GM12878 (cell line): Measurements from ENCODE around the gene EXOSC1. TPM values are rescaled to one million over a fixed set of nuclear protein-coding genes. Genes with fewer than 3 reads are reported as not detected.
A peak's percentile ranks its signal among the peaks of the same experiment; 100 is the strongest.

ENCODE experiments used
- ATAC-seq: fragments of 200-7000 bp; cut with Tn5 transposase; 3 replicates; pipeline ENCODE4 v1.9.1; 2020; ENCODE audit warnings: mild to moderate bottlenecking, moderate library complexity
- BruUV-seq: library from RNA; stranded (reverse); fragments of 400-500 nt; replicated peaks from 2 replicates; lab custom pipeline; 2021; lab: Mats Ljungman, UMichigan
- CTCF ChIA-PET: fragments of 300-600 bp; sonication (Branson Sonifier 250); formaldehyde crosslinking; extraction: SDS; loops from one replicate; lab custom pipeline; 2021; ENCODE audit warnings: inconsistent platforms; lab: Yijun Ruan, JAX
- POLR2A ChIA-PET: fragments of 350-600 bp; formaldehyde crosslinking; extraction: SDS; loops from one replicate; lab custom pipeline; 2021; ENCODE audit warnings: inconsistent platforms; lab: Charles Lee
- RAD21 ChIA-PET: fragments of 300-600 bp; sonication (Branson Sonifier 250); formaldehyde crosslinking; loops from one replicate; lab custom pipeline; 2023; ENCODE audit warnings: antibody characterized with exemption; ENCODE audit not compliant: unreplicated experiment; lab: Charles Lee
- SMC1A ChIA-PET: fragments of 300-600 bp; sonication (Branson Sonifier 250); formaldehyde crosslinking; loops from one replicate; lab custom pipeline; 2023; ENCODE audit not compliant: unreplicated experiment, uncharacterized antibody; lab: Charles Lee
- DNase-seq: peaks from one replicate; pipeline ENCODE4 v3.0.0-alpha.2; 2011; ENCODE audit warnings: low read depth, low spot score
- FAIRE-seq: peaks from 3 replicates; lab custom pipeline; 2011; peaks lifted over from hg19 to GRCh38; lab: Jason Lieb, UNC
- H2AFZ ChIP-seq: 2 replicates; pipeline ENCODE4 v1.6.0; 2011; ENCODE audit warnings: low read depth, low read length, control low read depth; ENCODE audit not compliant: control insufficient read depth
- H3K27ac ChIP-seq: 2 replicates; pipeline ENCODE4 v1.5.1; 2011; ENCODE audit warnings: control low read depth; ENCODE audit not compliant: control insufficient read depth, insufficient read depth
- H3K27me3 ChIP-seq, 2 experiments: replicated peaks in 1 of 2; 2 replicates each; pipeline versions ENCODE4 v1.6.0 to v1.6.1; 2011; ENCODE audit warnings: low read length in 1 of 2; ENCODE audit not compliant: control insufficient read depth in 2 of 2, insufficient read depth in 2 of 2
- H3K36me3 ChIP-seq, 2 experiments: 2 replicates each; pipeline ENCODE4 v1.5.1; 2011; ENCODE audit warnings: low read length in 1 of 2; ENCODE audit not compliant: control insufficient read depth in 2 of 2, insufficient read depth in 2 of 2
- H3K4me1 ChIP-seq: 2 replicates; pipeline ENCODE4 v1.6.1; 2011; ENCODE audit warnings: mild to moderate bottlenecking, low read length, moderate library complexity, mixed read lengths; ENCODE audit not compliant: control insufficient read depth, insufficient read depth
- H3K4me2 ChIP-seq: 2 replicates; pipeline ENCODE4 v1.6.0; 2011; ENCODE audit warnings: control low read depth; ENCODE audit not compliant: control insufficient read depth, insufficient read depth
- H3K4me3 ChIP-seq: fragments of 200-600 bp; sonication (generic); 2 replicates; pipeline ENCODE4 v1.5.1; 2016
- H3K79me2 ChIP-seq: 2 replicates; pipeline ENCODE4 v1.6.0; 2011; ENCODE audit warnings: low read length; ENCODE audit not compliant: control insufficient read depth, insufficient read depth
- H3K9ac ChIP-seq: 2 replicates; pipeline ENCODE4 v1.8.0; 2011; ENCODE audit warnings: low read length, control low read depth, mixed read lengths; ENCODE audit not compliant: control insufficient read depth, insufficient read depth
- H3K9me3 ChIP-seq: replicated peaks from 3 replicates; pipeline ENCODE4 v1.5.1; 2011; ENCODE audit warnings: mild to moderate bottlenecking, low read length; ENCODE audit not compliant: control insufficient read depth, insufficient read depth
- H4K20me1 ChIP-seq: 2 replicates; pipeline ENCODE4 v1.6.0; 2011; ENCODE audit not compliant: control insufficient read depth, insufficient read depth
- CREB1 ChIP-seq: IDR thresholded peaks from 2 replicates; pipeline ENCODE4 v1.6.1; 2012; ENCODE audit warnings: low read depth, mild to moderate bottlenecking, inconsistent platforms
- DPF2 ChIP-seq: fragments of 450-650 bp; IDR thresholded peaks from 2 replicates; pipeline ENCODE4 v1.6.1; 2017; ENCODE audit warnings: mild to moderate bottlenecking
- EED ChIP-seq: sonication (generic); IDR thresholded peaks from 2 replicates; pipeline ENCODE4 v1.6.1; 2016; ENCODE audit warnings: antibody characterized with exemption, low read depth
- ESRRA ChIP-seq: IDR thresholded peaks from 2 replicates; pipeline ENCODE4 v1.6.1; 2012; ENCODE audit warnings: mild to moderate bottlenecking, low read length, improper control_type of control experiment
- NR2C1 ChIP-seq: fragments of 450-650 bp; IDR thresholded peaks from 2 replicates; pipeline ENCODE4 v1.6.1; 2017; ENCODE audit warnings: antibody characterized with exemption, mild to moderate bottlenecking, moderate library complexity
- POLR2A ChIP-seq: IDR thresholded peaks from 2 replicates; pipeline ENCODE4 v1.6.1; 2011; ENCODE audit warnings: low read depth, mild to moderate bottlenecking, low read length
- POLR2AphosphoS5 ChIP-seq: IDR thresholded peaks from 2 replicates; pipeline ENCODE4 v1.6.1; 2011; ENCODE audit warnings: mild to moderate bottlenecking, low read length, inconsistent platforms
- TAF1 ChIP-seq: IDR thresholded peaks from 2 replicates; pipeline ENCODE4 v1.6.1; 2011; ENCODE audit warnings: mild to moderate bottlenecking, low read depth, low read length, borderline replicate concordance
- YY1 ChIP-seq: IDR thresholded peaks from 2 replicates; pipeline ENCODE4 v1.6.1; 2011; ENCODE audit warnings: low read depth, mild to moderate bottlenecking, low read length
- WGBS: methylation state at CpG from one replicate; pipeline ENCODE4 v1.1.6; 2016; ENCODE audit warnings: low lambda C conversion rate; ENCODE audit not compliant: insufficient replicate concordance, insufficient coverage; ENCODE audit errors: missing lambda C conversion rate; 5-methylcytosine and 5-hydroxymethylcytosine counted together
- in situ Hi-C: fragments of 300-500 bp; cut with MboI; formaldehyde crosslinking; loops from 9 replicates; pipeline ENCODE4 v1.14.3; 2018; ENCODE audit warnings: mixed read lengths
- intact Hi-C: fragments of 100-400 bp; cut with micrococcal nuclease; formaldehyde crosslinking; loops from one replicate; pipeline ENCODE4 v1.14.2; 2022; ENCODE audit not compliant: unreplicated experiment
- polyA plus RNA-seq, 11 experiments: library from polyadenylated mRNA; depleted of rRNA in 4 of 11; unstranded in 6 of 11; stranded (reverse) in 5 of 11; fragments of >200 nt; fragmentation: Nextera tagmentation in 4 of 11; fragmentation: Illumina TruSeq in 1 of 11; extraction: Ambion mirVana in 4 of 11; extraction: Trizol in 1 of 11; gene quantifications; 1 replicate in 1 of 11; 2 replicates in 10 of 11; pipeline versions ENCODE4 v1.2.1 to v1.2.3, GENCODE V29; 2011 to 2016; ENCODE audit warnings: inconsistent platforms in 2 of 11, missing spikeins in 2 of 11, low read depth in 1 of 11
- total RNA-seq, 4 experiments: library from RNA; depleted of rRNA in 3 of 4; stranded (reverse); fragments of >200 nt in 3 of 4; fragmentation: Illumina TruSeq in 1 of 4; extraction: Trizol in 1 of 4; gene quantifications; 2 replicates each; pipeline versions ENCODE4 v1.2.1 to v1.2.3, GENCODE V29; 2013 to 2021
- TF ChIP-seq, protein P1 (sequence below): IDR thresholded peaks from 2 replicates; pipeline ENCODE4 v1.6.1; 2012; ENCODE audit warnings: low read depth, low read length, improper control_type of control experiment

EXOSC1 gene
- total and polyA plus RNA-seq, 10 of the 15 experiments (the other 5 are each of a cell fraction or from before 2014, with no cell fraction given), result 43.4 to 121 (median 75.1) TPM

DNA sequence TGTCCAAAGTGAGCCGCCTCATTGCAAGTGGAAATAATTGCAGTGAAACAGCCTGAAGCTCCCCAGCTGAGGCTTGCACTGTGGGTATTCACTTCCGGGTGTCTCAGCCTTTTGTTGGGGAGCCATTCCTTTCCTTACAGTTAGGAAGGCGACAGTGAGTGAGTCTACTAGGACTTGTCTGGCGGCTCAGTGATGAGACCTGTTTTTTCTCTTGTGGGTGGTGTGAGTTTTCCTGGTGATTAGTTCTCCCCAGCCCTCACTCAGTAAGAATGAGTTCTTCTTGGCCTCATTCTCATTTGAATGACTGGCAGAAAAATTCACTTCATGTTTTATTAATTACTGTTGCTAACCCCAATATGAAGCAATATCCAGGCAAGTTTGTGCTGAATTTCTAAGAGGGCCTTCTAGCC, 17.2 kb downstream of the EXOSC1 start:
- Histone ChIP-seq H3K4me3 (peak overlapping the region; percentile 92), H3K36me3 (peaks cover 9 to 22% of the 10 kb centered on the region in 2 experiments; a peak in 3 of 4 replicates), H3K9me3 (no peaks in the 10 kb centered on the region), H3K9ac (peak overlapping the region; percentile 89), H2AFZ (no peak overlapping the region), H4K20me1 (peaks cover 8% of the 10 kb centered on the region; the same call in 1 of the 2 replicates), H3K27me3 (no peaks in the 10 kb centered on the region), H3K27ac (peak overlapping the region; percentile 95), H3K79me2 (peaks cover 58% of the 10 kb centered on the region), H3K4me2 (peak overlapping the region; percentile 78), H3K4me1 (peaks cover 10% of the 10 kb centered on the region)
- intact Hi-C loops, result loop anchor here (5.0 kb wide), 1 partner anchor 69 kb away; the partner anchor contains the start of genes MMS19 and UBTD1
- TF ChIP-seq NR2C1 (peak; percentile 63), CREB1 (0 out of 2 replicates have a peak, but pooled peaks have one; percentile 17), POLR2AphosphoS5 (0 out of 2 replicates have a peak, but pooled peaks have one; percentile 22), DPF2 (no peak), YY1 (0 out of 2 replicates have a peak, but pooled peaks have one; percentile 9), POLR2A (0 out of 2 replicates have a peak, but pooled peaks have one; percentile 15), ESRRA (no peak), EED (no peak), TAF1 (0 out of 2 replicates have a peak, but pooled peaks have one; percentile 33)
- TF ChIP-seq, protein P1, sequence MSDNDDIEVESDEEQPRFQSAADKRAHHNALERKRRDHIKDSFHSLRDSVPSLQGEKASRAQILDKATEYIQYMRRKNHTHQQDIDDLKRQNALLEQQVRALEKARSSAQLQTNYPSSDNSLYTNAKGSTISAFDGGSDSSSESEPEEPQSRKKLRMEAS, result no peak
- no peak for FAIRE-seq
- POLR2A ChIA-PET, result interaction anchor here (1.4 to 2.6 kb wide), 4 partner anchors 9 to 28 kb away, joined by 3 to 9 read pairs (median 8); partner anchors contain the start of gene RRP12
- RAD21 ChIA-PET, result interaction anchor here (1.4 to 1.9 kb wide), 2 partner anchors 16 to 21 kb away, joined by 3 to 4 read pairs; no protein-coding TSS in a partner anchor
- DNase-seq, result no peak
- SMC1A ChIA-PET, result interaction anchor here (1.0 to 2.1 kb wide), 4 partner anchors 15 to 27 kb away, joined by 3 to 12 read pairs (median 3); partner anchors contain the start of gene RRP12
- ATAC-seq, result peak; percentile 13
- in situ Hi-C loops, result no loop called here
- WGBS, result 0% methylated on average over 4 of the region's 4 CpGs
- BruUV-seq, result no TSS peak
- CTCF ChIA-PET, result interaction anchor here (0.8 to 1.9 kb wide), 6 partner anchors 18 to 149 kb away, joined by 3 to 10 read pairs (median 4); partner anchors contain the start of gene RRP12
